Osteoblast (primary cell): ENCODE results near the gene MYOZ3. TPM values are rescaled to one million over a fixed set of nuclear protein-coding genes. Genes with fewer than 3 reads are reported as not detected.

Experiments used
- DNase-seq: peaks from one replicate; pipeline ENCODE4 v3.0.0; 2011; ENCODE audit warnings: low spot score, mixed read lengths; ENCODE audit not compliant: insufficient read length; ENCODE audit errors: missing footprints
- H2AFZ ChIP-seq: 2 replicates; pipeline ENCODE4 v1.6.0; 2011; ENCODE audit warnings: mild to moderate bottlenecking, low read length
- H3K27ac ChIP-seq: 2 replicates; pipeline ENCODE4 v1.5.1; 2011; ENCODE audit warnings: mild to moderate bottlenecking, low read depth, low read length, moderate library complexity
- H3K27me3 ChIP-seq: 2 replicates; pipeline ENCODE4 v1.6.0; 2012; ENCODE audit warnings: mild to moderate bottlenecking, control low read depth, inconsistent platforms, low read length, moderate library complexity; ENCODE audit not compliant: insufficient read depth
- H3K36me3 ChIP-seq: 2 replicates; pipeline ENCODE4 v1.5.1; 2011; ENCODE audit warnings: mild to moderate bottlenecking, low read length, control low read depth, moderate library complexity; ENCODE audit not compliant: insufficient read depth
- H3K4me1 ChIP-seq: 2 replicates; pipeline ENCODE4 v1.5.1; 2011; ENCODE audit warnings: mild to moderate bottlenecking, low read length, control low read depth, moderate library complexity; ENCODE audit not compliant: insufficient read depth
- H3K4me2 ChIP-seq: 2 replicates; pipeline ENCODE4 v1.6.0; 2011; ENCODE audit warnings: mild to moderate bottlenecking, low read length; ENCODE audit not compliant: insufficient read depth
- H3K4me3 ChIP-seq: fragments of 200-600 bp; sonication (generic); 3 replicates; pipeline ENCODE4 v1.5.1; 2012; ENCODE audit warnings: mild to moderate bottlenecking, low read length, inconsistent platforms; ENCODE audit not compliant: insufficient read depth
- H3K79me2 ChIP-seq: 2 replicates; pipeline ENCODE4 v1.6.0; 2012; ENCODE audit warnings: mild to moderate bottlenecking, low read length, control low read depth, inconsistent platforms; ENCODE audit not compliant: insufficient read depth
- H3K9me3 ChIP-seq: 2 replicates; pipeline ENCODE4 v1.5.1; 2011; ENCODE audit warnings: low read depth, low read length, control low read depth
- H4K20me1 ChIP-seq: 2 replicates; pipeline ENCODE4 v1.6.0; 2012; ENCODE audit warnings: mild to moderate bottlenecking, low read length, control low read depth; ENCODE audit not compliant: insufficient read depth
- total RNA-seq: library from RNA; depleted of rRNA; stranded (reverse); fragments of >200 nt; gene quantifications from 2 replicates; pipeline ENCODE4 v1.2.3, GENCODE V29; 2012
- TF ChIP-seq, protein P1 (sequence below): IDR thresholded peaks from 2 replicates; pipeline ENCODE4 v1.5.1; 2011; ENCODE audit warnings: mild to moderate bottlenecking, low read depth, low read length, moderate library complexity; ENCODE audit errors: extremely low read depth

The MYOZ3 gene
- total RNA-seq, 1 donor, result under 0.01 TPM

DNA sequence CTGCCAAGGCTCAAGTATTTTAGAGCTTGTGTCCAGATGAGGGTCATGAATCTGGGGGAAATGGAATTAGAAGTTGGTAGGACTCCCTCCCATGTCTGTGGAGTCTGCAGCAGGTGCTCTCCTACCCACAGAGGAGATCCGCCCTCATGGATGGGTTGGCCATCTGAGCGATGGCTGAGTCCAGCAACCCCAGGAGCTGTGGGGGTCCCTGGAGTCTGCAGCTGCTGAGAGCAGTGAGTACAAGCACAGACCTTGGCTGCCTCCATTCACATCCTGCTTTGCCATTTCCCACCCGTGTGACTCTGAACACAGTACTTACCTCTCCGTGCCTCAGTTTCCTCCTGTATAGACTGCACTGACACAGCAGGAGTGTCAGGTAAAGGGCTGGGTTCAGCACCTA, 46.4 kb upstream of the MYOZ3 start:
- Histone ChIP-seq H3K4me3 (no peak overlapping the region), H3K36me3 (no peaks in the 10 kb centered on the region), H3K27ac (no peak overlapping the region), H4K20me1 (no peaks in the 10 kb centered on the region), H3K27me3 (no peaks in the 10 kb centered on the region), H3K9me3 (no peaks in the 10 kb centered on the region), H3K79me2 (no peaks in the 10 kb centered on the region), H3K4me1 (peaks cover 22% of the 10 kb centered on the region), H2AFZ (no peak overlapping the region), H3K4me2 (peak overlapping the region; percentile 15)
- DNase-seq, result no peak
- TF ChIP-seq, protein P1, sequence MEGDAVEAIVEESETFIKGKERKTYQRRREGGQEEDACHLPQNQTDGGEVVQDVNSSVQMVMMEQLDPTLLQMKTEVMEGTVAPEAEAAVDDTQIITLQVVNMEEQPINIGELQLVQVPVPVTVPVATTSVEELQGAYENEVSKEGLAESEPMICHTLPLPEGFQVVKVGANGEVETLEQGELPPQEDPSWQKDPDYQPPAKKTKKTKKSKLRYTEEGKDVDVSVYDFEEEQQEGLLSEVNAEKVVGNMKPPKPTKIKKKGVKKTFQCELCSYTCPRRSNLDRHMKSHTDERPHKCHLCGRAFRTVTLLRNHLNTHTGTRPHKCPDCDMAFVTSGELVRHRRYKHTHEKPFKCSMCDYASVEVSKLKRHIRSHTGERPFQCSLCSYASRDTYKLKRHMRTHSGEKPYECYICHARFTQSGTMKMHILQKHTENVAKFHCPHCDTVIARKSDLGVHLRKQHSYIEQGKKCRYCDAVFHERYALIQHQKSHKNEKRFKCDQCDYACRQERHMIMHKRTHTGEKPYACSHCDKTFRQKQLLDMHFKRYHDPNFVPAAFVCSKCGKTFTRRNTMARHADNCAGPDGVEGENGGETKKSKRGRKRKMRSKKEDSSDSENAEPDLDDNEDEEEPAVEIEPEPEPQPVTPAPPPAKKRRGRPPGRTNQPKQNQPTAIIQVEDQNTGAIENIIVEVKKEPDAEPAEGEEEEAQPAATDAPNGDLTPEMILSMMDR, result no peak

DNA sequence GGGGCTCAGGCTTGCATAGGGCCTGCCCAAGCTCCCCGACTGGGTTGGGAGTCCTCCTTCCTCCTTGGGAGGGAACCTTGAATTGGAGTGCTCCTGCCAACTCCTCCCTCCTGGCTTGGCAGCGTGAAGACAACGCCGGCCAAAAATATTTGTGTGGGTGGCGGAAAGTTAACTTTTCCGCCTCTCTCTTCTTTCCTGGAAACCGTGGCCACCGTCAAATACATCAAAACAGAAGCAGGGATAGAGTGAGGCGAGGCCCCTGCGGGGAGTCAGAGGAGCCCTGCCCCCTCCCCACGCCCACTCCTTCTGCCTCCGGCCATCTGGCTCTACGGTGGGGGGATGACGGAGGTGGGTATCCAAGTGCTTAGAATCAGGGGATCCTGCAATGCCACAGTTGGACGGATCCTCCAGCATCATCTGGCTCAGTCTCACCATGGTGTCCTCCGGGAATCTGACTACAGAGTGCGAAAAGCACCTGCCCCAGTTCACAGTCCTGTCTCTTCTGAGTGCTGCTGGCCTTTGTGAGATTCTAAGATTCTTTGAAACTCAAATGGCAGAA, 45.8 kb upstream of the MYOZ3 start:
- peak overlapping the region; percentile 40 for H3K4me3 ChIP-seq
- H3K27ac ChIP-seq, result no peak overlapping the region
- no peaks in the 10 kb centered on the region for H3K9me3 ChIP-seq
- H3K27me3 ChIP-seq, result no peaks in the 10 kb centered on the region
- H3K36me3 ChIP-seq, result no peaks in the 10 kb centered on the region
- peak overlapping the region; percentile 62 for H3K4me2 ChIP-seq
- peak overlapping the region; percentile 51 for H2AFZ ChIP-seq
- TF ChIP-seq, protein P1, result no peak
- DNase-seq, result peak; percentile 94
- H4K20me1 ChIP-seq, result no peaks in the 10 kb centered on the region
- peaks cover 25% of the 10 kb centered on the region for H3K4me1 ChIP-seq
- H3K79me2 ChIP-seq, result no peaks in the 10 kb centered on the region

DNA sequence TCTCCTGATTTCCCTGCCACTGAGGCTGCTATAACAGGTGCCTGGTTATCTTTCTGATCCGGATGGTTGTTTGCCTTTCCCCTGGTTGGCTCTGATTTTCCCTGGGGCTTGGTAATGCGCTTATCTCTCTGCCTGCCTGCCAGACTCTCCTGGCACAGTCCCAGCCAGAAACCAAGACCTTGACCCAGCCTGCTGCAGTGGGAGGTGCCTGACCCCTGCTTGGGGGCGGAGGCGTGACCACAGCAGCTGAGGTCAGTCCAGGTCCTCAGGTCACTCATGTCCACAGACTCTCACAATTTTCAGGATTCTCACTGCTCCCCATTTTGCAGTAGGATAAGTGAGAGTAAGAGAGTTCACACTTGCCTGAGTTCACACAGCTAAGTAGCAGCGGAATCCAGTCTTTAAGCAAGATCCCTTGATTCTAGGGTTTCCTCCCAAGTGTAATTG, 45.0 kb upstream of the MYOZ3 start:
- peaks cover 25% of the 10 kb centered on the region for H3K4me1 ChIP-seq
- H3K27ac ChIP-seq, result no peak overlapping the region
- H3K27me3 ChIP-seq, result no peaks in the 10 kb centered on the region
- peak; percentile 22 for DNase-seq
- TF ChIP-seq, protein P1, result no peak
- no peaks in the 10 kb centered on the region for H3K9me3 ChIP-seq
- no peaks in the 10 kb centered on the region for H3K36me3 ChIP-seq
- no peak overlapping the region for H3K4me3 ChIP-seq
- no peaks in the 10 kb centered on the region for H4K20me1 ChIP-seq
- H2AFZ ChIP-seq, result no peak overlapping the region
- H3K4me2 ChIP-seq, result peak overlapping the region; percentile 62
- H3K79me2 ChIP-seq, result no peaks in the 10 kb centered on the region

DNA sequence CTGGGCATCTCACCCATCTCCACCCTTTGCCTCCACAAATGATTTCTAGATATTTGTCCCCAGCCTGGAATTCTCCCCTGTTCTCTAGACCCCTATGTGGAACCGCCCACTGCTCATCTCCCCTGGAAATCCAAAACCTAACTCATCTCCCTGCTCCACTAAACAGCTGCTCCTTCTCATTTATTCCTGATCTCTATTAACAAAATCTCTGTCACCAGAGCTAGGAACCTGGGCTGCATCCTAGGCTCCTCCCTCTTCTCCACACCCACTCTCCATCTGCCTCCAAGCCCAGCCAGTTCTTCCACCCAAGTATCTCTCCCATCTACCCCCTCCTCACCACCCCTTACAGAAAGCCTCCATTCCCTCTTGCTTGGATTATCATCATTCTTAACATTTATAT, 44.5 kb upstream of the MYOZ3 start:
- H3K4me3 ChIP-seq, result no peak overlapping the region
- H3K4me2 ChIP-seq, result no peak overlapping the region
- H3K27ac ChIP-seq, result no peak overlapping the region
- H3K9me3 ChIP-seq, result no peaks in the 10 kb centered on the region
- no peak overlapping the region for H2AFZ ChIP-seq
- H3K79me2 ChIP-seq, result no peaks in the 10 kb centered on the region
- H3K36me3 ChIP-seq, result no peaks in the 10 kb centered on the region
- H4K20me1 ChIP-seq, result no peaks in the 10 kb centered on the region
- TF ChIP-seq, protein P1, result no peak
- peaks cover 25% of the 10 kb centered on the region for H3K4me1 ChIP-seq
- DNase-seq, result peak; percentile 62
- no peaks in the 10 kb centered on the region for H3K27me3 ChIP-seq
